Pulmonary artery endothelial cell (primary cell): ENCODE results near the gene BRCA2. TPM values are rescaled to one million over a fixed set of nuclear protein-coding genes. Genes with fewer than 3 reads are reported as not detected.

Experiments used
- DNase-seq: peaks from one replicate; pipeline ENCODE4 v3.0.0-alpha.2; 2011; ENCODE audit warnings: low read depth, low spot score
- total RNA-seq: library from RNA; depleted of rRNA; stranded (reverse); fragments of >200 nt; gene quantifications from 2 replicates; pipeline ENCODE4 v1.2.3, GENCODE V29; 2014

The BRCA2 gene
- total RNA-seq, 1 donor from 2014 or later, result 7.0 TPM

DNA sequence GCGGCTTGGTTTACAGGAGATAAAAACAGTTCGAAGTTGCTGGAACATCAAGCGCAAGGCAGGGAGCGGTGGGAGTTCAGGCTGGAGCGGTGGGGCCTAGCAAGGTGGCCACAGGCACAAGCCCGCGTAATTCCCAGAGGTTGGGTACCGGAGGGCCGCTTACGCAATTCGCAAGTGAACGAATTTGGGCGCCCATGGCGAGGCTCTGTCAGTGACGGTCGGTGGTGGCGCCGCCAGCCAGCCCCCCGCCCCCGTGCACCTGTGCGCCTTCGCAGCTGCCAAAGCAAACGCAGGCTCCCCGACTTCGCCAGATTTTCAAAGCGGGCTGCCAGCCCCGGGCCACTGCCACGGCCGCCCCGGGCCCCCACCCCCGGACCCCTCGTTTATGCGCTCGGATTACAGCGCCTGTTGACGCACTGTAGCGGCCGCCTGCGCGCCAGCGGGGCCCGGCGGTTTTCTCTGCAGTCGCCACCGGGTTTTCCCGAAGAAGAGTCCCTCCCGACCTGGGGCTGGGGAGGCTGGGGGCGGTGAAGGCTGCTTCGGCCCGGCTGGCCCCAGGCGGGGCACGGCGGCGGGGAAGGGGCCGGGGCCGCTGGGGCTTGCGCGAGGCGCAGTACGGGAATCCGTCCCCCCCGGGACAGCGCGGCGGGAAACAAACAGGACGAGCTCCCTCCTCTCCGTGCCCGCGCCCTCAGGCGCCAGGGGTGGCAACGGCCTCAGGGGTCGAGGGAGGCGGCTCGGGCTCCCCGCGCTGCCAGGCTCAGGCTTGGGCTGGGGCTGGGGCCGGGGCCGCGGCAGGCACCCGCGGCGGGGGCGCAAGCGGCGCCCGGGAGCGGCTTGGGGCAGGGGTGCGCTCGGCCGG is 111.9 kb downstream of the BRCA2 start:
- no peak for DNase-seq

DNA sequence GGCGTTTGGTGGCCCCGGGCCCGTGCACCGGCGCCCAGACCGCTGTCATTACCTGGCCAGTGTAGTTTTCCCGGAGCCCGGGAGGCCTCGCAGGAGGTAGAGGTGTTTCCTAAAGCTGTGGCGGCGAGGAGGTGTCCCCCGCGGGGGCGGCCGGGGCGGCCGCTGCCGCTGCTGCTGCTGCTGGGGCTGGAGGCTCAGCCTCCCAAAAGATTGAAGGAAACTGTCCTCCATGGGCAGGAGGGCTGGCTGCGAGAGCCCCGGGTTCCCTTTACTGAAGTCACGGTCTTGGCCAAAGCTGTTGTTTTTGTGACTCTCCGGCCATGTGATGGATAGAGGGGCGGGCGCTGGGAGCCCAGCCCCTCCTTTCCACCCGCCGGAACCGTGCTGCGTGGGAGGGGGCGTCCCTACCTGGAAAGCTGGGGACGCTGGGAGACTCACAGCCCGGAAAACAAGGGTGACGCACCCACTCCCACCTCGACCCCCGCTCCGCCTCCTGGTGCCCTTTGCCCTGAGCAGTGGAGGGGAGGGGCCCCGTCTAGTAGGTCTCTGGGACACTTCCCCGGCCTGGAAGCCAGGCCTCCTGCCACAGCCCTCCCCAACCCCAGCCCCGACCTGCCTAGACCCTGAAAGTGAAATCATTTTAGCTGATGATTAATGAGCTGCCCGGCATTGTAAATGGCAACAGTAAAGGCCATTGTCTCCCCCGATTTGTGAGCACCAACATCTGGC is 112.7 kb downstream of the BRCA2 start, which contains the start of gene N4BP2L1:
TSS of gene N4BP2L1 (minus strand) at position 279 of the 729 bp plus-strand sequence. CDS start at position 231, 48 bp downstream.
- no peak for DNase-seq

DNA sequence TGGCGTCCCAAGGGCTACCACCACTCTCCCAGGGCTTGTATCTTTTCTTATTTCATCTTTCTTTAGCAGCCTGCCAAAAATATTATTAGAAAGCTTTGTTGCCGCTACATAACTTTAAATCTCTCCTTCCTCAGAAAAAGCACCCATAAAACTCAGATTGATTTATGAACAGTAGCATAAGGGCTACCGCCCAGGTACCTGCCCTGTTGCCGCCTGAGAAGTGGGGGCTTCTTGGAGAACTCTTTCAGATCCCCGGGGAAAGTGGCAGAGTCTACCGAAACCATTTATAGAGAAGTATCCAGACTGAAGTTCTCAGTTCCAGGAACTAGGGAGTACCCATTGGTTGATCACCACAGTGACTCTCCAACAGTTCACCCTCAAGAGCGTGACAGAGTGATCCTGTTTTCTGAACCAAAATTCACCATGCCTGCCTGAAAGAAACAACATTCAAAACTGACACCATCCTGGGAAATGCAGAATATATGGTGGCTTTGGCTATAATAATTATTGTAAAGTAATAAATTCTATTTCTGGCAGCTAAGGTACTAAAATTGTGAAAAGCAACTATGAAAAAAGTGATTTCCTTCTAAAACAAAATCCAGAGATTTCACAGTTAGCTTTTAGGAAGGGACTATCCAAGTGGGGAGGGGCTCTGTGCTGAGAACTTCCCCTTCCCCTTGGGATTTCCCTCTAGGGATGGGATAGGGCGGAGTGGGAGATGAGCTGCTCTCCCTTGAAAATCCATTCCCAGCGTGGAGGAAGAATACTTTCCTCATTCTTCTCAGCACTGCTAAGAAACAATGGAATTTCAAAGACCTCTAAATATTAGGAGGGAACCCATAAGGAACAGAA is 113.5 kb downstream of the BRCA2 start:
- DNase-seq, result no peak

DNA sequence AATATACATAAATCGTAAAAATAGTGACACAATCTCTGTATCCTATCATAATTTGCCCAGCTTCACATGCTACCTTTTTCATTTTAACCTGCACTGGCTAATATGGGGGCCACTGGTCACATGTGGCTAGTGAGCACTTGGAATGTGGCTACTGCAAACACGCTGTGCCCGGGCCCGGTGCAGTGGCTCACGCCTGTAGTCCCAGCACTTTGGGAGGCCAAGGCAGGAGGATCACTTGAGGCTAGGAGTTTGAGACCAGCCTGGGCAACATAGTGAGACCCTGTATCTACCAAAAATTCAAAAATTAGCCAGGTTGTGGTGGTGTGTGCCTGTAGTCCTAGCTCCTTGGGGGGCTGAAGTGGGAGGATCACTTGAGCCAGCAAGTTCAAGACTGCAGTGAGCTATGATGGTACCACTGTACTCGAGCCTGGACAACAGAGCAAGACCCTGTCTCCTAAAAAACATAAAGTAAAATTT is 114.2 kb downstream of the BRCA2 start:
- no peak for DNase-seq

DNA sequence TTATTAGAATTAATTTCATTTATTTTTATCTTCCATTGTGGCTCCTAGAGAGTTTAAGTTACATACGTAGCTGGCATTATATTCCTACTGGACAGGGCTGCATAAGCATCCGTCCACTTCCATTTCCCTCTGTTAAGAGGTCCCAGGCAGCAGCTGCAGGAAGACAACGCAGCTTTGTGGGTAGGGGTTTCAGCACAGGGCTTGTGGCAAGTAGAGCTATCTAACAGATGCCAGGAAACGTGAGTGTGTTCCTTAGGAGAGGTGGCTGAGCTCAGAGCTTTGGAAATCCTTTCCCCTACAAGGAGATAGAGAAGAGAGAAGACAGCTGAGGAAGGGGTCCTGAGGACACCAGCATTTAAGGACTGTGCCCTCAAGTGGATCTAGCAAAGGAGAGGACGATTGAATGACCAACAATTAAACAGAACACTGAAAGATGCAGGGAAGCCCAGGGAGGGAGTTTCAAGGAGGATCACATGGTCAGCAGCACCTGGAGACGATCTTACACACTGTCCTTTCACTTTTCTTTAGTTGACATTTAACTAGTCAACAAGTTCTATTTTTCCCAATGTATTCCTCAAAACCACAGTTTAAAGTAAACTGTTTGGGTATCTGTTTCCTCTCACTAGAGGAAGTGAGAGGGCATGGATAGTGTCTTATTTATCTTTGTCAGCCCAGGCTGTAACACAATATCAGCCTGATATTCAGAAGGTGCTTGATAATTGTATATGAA is 114.9 kb downstream of the BRCA2 start:
- DNase-seq, result no peak

DNA sequence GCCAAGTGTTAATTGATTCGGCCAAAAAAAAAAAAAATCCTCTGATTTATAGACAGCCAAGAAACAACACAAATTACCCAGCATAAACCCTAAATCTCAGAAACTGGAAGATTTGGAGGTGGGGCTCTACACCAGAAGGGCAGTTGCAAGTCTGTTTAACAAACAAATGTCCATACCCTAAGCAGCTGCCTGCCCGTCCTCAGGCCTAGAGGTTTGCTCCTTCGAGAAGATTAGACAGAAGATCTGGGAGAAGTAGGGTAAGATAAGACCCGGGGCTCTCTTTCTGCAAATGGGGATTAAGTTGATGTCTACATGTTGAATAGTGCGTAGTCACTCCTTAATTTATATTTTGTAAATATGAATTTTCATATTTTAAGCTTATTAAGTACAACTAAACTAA is 116.1 kb downstream of the BRCA2 start:
- DNase-seq, result no peak

DNA sequence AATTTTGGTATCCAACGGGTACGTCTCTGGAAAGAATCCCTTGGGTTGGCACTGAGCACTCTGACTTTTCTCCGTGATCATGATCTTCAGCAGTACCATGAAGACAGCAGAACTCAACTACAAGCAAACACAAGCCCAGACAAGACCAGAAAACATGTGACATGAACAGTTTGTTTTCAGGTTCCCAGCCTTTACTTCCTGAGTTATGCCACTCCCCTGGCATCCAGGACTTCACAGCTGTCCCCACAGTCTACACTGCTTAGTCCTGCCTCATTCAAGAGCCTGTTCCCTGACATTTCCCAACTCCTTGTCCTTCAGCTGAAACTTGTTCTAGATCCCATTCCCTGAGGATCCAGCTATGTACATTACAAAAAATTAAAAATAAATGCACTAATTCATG is 117.5 kb downstream of the BRCA2 start:
- DNase-seq, result no peak

DNA sequence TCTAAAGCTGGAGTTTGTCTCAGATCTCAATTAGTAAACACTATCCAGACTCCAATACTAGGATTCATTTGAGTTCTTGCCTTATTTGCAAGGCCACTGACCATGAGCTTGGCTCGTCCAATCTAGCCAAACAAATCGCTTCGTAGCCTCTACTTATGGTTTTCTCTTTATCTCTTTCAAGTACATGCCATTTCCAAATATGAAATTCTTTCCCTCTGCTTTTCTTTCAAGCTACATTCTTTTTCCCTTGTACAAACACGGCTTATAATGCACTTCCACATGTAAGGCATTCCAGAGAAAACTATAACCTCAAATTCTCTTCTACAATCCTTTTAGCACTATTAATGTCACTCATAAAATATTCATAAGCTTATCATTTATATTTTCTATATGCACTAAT is 123.6 kb downstream of the BRCA2 start:
- DNase-seq, result no peak

DNA sequence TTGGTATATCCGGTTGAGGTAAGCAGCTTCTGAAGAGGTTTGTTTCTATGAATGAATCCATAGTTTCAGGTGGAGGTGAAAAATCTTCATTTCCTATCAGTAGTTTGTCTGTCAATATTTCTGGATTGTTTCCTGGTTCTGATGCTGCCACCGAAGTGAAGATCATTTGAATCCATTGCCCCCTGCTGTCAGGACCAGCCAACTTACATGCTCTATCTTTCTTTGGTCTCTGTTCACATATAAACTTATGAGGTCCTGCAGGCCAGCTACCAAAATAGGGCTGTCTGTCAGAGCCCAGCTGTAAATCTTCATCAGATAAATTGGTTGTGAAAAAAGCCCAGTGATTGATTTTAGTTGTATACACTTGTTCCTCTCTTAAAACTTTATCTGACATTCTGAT is 127.8 kb downstream of the BRCA2 start:
- DNase-seq, result no peak

DNA sequence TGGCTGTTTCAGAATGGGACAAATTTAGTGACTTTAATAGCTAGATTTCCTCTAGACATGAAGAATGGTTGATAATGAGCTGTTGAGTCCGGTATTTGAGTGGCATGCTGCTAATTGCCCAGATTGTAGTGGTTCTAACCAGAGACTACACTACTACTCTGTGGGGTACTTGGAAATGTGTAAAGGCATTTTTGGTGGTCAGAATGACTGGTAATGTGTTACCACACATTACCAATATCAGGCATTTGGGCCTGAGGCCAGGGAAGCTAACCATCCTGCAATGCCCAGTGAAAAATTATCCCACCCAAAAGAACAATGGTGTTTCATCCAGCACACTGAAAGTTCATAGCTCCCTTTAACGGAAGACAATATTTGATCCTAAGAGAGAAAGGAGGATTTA is 130.2 kb downstream of the BRCA2 start:
- no peak for DNase-seq

DNA sequence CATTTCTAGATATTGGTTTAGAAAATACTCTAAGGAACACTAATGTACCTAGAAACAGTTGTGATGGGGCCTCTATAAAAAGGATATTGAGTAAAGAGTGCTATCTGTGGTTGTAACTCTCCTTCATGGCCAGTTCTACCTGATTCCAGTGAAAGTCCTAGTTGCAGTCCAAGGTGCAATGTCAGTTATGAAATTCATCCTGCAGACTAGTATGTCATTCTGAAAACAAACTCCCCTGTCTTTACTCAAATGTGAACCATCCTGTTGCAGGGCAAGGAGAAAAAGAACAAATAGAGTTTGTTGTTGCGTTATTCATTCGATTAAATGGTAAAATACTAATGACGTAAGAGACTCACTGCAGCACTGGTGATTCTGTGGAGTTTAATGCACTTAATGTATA is 130.9 kb downstream of the BRCA2 start:
- no peak for DNase-seq

DNA sequence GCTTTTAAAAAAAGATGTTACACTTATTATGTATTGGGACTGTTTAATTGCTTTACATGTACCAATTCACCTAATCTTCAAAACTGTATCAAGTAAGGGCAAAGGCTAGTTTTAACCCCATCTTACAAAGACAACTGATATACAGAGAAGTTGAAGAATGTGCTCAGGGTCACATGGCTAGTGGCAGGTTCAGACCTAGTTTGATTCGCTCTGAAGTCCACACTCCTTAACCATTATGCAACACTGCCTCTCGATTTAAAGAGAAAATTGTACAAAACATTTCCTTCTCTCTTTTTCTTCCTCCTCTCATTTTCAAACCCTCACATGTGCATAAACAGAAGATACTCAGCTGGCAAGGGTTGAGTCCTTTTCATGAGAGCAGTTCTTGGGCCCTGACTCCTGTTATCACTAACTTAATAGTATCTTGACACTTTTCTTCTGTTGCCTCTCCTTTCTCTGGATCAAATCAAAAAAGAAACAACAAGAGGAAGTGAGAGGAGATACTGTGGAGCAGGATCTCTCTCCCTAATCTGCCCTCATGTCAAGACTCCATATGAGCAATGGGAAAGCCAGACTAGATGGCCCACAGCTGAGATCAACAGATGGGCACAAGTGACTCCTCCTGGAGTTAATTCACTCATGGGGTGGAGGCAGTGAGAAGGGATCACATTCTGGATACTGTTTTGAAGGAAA is 131.6 kb downstream of the BRCA2 start:
- DNase-seq, result no peak

DNA sequence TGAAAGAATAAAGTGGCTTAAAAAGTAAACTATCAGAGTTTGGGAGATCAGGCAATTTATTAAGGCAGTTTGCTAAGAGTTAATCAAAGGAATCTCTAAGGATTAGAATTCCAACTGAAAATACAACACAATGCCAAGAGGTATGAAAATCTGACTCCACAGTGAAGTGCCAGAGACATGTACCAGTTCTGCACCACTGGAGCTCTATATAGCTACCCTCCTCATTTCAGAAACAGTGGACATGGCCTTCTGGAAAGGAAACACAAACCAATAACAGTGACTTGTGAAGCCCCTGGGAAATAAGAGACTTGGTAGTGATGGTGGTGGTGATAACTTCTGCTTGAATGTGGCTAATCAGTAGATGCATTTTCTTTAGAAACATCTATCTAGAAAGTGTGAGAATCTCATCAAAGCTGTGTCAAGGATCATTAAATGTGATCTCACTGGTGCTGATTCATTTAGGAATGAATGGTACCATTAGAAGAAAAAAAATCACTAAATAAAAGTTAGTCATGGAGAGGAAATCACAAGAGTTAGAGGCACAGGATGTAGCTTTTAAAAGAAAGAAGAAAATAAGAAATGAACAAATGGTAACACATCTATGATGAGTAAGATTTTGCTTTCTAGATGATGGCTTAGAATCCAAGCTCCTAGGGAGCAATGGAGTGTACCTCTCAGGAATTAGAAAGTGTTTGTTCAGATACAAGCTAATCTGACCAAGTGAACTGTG is 132.8 kb downstream of the BRCA2 start:
- no peak for DNase-seq

DNA sequence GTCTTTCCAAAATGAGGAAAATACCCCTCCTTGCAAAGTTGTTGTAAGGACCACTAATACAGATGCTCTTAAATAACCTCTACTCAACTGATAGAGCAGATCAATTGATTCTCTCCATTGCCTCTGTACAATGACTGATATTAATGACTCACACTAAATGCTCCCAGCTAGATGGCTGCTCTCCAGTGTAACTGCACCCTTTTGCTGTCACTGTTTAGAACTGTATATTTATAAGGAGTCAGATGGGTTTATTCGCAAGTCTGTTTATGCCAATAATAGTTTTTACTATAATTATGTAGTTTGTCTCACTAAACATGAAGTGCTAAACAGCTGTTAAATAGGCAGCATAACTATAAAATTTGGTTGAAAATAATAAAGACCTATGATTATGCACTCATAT is 133.7 kb downstream of the BRCA2 start:
- no peak for DNase-seq

Other genes starting within 250 kb of the BRCA2 start
- gene ZAR1L, start 145 bp upstream of the BRCA2 start, total RNA-seq, result not detected in 2 replicates
- 1.5 and 2.0 TPM in 2 replicates for gene N4BP2L1, start 112.6 kb downstream of the BRCA2 start, total RNA-seq
- gene N4BP2L2, start 223.3 kb downstream of the BRCA2 start, total RNA-seq, result 57.3 and 76.3 TPM in 2 replicates